SH-SY5Y (cell line): Measurements from ENCODE around the gene ZNF497.

Experiments
- GATA2 ChIP-seq: IDR thresholded peaks from 2 replicates; pipeline ENCODE4 v1.6.1; 2011; ENCODE audit warnings: mild to moderate bottlenecking, low read depth, low read length
- GATA3 ChIP-seq: IDR thresholded peaks from 2 replicates; pipeline ENCODE4 v1.6.1; 2011; ENCODE audit warnings: low read depth, mild to moderate bottlenecking, low read length, moderate library complexity

ZNF497 gene

DNA sequence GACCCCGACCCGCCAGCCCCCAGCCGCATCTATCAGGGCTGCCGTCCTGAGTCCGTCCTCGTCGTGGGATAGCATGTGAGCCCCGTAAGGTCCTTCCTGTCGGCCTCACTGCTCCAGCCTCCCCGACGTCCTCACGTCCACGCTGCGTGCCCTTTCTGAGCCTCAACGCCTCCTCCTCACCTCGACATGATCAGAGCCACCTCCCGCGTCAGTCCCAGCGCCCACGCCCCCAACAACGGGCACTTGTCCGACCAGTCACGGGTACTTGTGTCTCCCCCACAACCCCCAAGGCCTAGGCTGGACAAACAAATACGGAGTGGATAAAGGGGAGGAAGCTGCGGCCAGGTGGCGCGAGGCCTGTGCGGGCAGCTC is 665 bp downstream of the ZNF497 start:
- TF ChIP-seq GATA2 (no peak), GATA3 (no peak)

DNA sequence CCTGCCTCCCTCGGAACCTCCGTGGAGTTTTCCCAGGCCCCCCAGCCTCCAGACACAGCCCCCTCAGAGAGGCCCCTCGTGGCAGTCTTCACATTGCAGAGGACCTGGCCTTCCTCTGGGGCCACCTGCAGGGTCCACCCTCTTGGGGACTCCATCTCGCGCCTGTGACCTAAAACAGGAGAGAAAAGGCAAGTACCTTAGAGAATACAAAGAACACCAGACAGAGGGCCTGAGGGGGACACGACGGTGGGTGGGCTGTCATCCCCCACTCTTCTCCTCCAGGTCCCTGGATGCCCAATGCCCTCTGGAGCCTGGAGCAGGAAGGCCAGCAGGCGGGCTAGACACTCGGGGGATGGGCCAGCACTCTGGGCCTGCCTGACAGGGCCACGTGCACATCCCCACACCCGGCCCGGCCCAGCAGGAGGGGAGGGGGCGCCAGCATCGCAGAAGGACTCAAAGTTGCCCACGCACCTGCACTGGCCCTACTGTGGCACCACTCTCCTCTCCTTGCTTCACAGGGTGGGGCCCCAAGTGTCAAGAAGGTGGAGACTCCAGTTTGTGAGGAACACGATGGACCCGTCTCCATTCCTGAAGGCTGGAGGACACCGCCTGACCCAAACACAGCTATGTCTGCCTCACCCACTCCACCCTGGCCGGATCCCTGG is 4.9 kb downstream of the ZNF497 start:
- TF ChIP-seq GATA3 = no peak
- no peak for TF ChIP-seq GATA2

DNA sequence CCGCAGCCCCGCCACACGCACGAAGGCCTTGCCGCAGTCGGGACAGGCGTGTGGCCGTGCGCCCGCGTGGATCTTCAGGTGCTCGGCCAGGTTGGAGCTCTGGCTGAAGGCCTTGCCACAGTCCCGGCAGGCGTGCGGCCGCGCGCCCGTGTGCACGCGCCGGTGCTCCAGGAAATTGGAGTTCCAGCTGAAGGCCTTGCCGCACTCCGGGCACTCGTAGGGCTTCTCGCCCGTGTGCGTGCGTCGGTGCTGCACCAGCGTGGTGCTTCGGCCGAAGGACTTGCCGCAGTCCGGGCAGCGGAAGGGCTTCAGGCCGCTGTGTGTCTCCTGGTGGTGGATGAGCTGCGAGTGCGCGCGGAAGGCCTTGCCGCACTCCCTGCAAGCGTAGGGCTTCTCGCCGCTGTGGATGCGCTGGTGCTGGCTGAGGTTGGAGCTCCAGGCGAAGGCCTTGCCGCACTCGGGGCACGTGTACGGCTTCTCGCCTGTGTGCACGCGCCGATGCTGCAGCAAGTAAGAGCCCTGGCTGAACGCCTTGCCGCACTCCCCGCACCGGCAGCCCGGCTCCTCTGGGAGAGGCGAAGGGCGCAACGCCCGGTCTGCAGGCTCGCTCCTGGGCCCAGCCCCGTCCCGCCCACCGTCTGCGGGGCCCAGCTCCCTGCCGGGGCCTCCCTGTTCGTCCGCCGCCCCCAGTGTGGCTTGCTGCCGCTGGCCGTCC is 5.6 kb downstream of the ZNF497 start:
- TF ChIP-seq GATA3 (no peak), GATA2 (no peak)

DNA sequence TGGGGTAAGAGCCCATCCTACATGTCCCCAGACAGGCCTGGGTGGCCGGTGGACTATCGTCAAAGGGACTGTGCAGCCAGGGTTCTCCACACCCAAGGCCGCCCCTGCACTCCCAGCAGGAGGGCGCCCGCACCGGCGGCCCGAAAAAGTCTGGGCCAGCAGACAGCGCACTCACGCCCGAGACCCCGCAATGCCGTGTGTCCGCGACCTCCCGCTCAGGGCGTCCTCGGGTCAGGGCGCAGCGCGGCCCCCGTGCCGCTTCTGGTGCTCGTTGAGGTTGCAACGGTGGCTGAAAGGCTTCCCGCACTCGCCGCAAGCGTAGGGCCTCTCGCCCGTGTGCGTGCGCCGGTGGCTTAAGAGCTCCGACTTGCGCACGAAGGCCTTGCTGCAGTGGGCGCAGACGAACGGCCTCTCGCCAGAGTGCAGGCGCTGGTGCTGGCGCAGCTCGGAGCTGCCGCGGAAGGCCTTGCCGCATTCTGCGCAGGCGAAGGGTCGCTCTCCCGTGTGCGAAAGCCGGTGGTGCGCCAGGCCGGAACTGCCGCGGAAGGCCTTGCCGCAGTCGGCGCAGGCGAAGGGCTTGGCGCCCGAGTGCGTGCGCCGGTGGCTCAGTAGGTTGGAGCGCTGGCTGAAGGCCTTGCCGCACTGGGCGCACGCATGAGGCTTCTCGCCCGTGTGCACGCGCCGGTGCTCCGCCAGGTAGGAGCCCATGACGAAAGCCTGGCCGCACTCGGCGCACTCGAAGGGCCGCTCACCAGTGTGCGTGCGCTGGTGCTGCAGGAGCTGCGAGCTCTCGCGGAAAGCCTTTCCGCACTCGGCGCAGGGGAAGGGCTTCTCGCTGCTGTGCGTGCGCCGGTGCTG is 6.4 kb downstream of the ZNF497 start:
- TF ChIP-seq GATA3 (no peak), GATA2 (no peak)

DNA sequence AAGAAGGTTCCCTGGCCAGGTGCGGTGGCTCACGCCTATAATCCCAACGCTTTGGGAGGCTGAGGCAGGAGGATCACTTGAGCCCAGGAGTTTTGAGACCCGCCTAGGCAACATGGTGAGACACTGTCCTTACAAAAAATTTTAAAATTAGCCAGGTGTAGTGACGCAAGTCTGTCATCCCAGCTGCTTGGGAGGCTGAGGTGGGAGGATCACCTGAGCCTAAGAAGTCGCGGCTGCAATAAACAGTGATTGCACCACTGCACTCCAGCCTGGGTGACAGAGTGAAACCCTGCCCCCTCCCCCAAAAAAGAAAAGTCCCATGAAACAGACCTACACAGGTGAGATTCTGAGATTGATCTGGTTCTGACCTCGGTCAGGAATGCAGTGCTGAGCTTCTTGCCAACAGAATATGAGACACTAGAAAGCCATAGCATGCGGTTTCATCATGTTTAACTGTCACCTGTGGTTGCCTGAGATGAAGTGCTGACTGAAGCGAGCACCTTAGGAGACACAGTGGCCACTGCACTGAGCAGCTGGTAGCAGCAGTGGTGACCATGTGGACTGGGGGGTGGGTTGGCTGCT is 7.2 kb downstream of the ZNF497 start:
- no peak for TF ChIP-seq GATA2
- no peak for TF ChIP-seq GATA3

DNA sequence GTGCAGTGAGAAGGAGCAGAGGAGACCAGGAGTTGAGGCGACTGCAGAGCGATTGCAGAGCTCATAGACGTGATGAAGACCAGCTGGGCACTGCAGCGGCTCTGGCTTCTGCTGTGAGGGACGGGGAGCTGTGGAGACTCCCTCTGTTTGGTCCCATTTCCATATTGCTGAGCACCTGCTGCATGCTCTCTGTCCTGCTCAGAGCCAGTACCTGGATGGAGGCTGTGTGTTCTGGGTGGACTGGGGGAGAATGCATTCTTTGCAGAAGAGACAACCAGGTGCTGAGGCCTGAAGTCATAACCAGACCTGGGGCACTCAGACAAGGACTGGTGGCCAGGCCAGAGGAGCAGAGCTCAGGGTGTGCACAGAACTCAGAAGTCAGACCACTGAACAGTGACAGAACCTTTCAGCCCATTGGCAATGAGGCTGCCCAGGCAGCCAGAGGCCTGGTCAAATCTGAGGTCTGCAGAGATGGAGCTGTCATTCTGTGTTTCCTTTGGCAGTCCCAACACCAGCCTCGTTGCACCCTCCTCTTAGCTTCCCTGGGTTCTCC is 8.0 kb downstream of the ZNF497 start:
- TF ChIP-seq GATA3 (no peak), GATA2 (no peak)

DNA sequence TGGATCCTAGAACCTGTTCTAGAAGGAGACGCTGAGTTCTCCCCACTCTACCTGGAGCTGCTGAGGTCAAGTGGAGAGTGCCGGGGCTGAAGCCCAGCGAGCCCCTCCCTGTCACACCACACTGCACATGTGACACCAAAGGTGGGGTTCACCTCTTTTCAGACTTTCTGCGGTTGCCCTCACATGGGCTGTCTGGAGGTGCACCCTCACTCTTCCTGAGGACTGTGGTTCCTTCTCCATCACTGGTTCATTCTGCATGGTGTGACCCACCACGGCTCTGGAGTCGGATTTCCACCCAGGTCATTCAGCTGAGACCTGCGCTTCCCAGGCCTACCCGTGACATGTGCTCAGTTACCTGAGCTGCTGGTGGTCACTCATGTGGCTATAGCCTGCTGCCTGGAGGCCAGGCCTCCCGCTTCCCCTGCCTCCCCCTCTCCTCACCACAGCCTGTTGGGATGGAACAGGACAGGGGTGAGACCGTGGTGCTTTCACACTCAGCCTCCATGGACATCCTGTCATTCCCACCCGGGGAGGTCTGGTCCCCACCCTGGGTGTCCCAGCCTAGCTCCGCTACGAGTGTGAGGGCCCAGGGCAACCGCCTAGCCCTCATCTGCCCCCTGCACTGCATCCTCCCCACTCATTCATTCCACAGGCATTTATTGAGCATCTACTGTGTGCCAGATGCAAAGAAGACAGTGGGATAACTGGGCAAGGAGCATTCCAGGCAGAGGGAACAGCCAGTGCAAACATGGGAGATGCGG is 8.7 kb downstream of the ZNF497 start:
- no peak for TF ChIP-seq GATA3
- TF ChIP-seq GATA2 = no peak

DNA sequence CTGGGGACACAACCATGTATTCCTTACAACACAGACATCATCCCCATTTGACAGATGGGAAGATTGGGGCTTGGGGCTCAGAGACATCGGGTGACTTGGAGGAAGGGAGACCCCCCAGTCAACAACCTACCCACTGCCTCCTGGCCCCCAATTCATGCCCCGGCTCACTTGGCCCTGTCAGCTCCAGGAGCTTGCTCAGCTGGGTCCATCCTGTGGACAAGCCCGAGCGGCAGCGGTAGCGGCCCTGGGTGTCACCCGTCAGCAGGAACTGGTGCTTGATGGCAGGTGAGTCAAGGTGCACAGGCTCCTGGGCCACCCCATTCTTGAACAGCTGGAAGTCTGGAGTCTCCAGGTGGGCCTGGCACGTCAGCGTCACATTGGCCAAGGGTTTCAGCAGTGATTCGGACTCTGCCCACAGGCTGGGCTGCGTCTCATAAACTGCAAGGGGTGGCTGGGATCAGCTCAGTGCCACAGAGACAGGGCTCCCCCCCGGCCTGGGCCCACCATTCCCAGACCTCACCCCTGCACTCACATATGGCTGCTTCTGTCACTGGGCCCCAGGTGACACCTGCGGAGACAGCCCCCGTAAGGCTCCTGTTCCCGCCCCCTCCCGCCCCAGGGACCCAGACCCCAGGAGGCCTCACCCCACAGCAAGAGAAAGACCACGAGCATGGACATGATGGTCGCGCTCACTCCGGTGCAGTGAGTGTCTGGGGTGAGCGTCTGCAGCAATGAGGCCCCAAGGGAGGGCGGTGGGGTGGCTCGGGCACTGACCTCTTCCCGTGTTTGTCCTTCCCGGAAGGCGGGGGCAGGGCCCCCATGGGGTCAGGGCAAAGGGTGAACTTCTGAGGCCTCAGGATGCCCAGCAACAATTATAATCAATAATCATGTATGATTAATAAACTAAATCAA is 9.5 kb downstream of the ZNF497 start, which contains the start of gene A1BG:
Gene A1BG, minus strand, starts transcription at position 733 of the 912 bp plus-strand sequence. Its CDS starts 55 bp downstream, at position 678.
- TF ChIP-seq GATA3 (no peak), GATA2 (no peak)

DNA sequence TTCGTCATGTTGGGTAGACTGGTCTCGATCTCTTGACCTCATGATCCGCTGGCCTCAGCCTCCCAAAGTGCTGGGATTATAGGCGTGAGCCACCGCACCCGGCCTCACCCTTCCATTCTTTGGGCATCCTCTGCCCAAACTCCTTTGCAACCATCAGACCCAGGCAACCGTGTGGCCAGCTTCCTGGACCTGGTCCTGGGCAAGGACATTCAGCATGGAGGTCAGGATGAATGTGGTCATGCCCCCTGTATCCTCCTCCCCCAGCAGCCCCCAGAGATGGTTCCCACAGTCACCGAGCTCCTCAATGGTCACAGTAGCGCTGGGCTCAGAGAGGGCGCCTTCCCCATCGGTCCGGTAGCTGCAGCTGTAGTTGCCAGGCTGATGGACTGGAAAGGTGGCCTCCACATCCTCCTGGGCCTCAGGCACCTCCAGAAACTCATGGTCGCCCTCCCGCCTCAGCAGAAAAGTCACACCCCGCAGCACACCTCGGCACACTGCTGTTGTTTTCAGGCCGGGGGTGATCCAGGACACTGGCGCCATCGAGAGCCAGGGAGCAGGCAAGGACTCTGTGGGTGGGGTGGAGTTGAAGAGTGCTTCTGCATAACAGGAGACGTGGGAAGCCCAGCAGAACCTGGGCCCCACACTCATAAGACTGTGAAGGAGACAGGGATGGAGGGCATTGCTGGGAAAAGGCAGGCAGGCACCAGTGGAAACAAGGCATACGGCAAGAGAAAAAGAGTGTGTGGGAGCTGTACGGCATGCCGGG is 10.4 kb downstream of the ZNF497 start:
- no peak for TF ChIP-seq GATA2
- no peak for TF ChIP-seq GATA3

DNA sequence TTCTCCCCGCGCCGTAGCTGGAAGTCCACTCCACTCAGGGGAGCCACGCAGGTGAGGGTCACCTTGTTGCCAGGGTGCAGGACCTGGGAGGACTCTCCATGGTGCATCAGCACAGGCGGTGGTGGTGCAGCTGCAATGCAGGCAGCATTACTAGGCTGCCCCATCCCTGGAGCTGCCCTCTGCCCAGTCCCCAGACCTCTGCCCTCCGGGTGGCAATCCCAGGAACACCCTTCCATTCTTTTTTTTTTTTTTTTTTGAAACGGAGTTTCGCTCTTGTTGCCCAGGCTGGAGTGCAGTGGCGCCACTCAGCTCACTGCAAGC is 11.0 kb downstream of the ZNF497 start:
- no peak for TF ChIP-seq GATA2
- TF ChIP-seq GATA3 = no peak

DNA sequence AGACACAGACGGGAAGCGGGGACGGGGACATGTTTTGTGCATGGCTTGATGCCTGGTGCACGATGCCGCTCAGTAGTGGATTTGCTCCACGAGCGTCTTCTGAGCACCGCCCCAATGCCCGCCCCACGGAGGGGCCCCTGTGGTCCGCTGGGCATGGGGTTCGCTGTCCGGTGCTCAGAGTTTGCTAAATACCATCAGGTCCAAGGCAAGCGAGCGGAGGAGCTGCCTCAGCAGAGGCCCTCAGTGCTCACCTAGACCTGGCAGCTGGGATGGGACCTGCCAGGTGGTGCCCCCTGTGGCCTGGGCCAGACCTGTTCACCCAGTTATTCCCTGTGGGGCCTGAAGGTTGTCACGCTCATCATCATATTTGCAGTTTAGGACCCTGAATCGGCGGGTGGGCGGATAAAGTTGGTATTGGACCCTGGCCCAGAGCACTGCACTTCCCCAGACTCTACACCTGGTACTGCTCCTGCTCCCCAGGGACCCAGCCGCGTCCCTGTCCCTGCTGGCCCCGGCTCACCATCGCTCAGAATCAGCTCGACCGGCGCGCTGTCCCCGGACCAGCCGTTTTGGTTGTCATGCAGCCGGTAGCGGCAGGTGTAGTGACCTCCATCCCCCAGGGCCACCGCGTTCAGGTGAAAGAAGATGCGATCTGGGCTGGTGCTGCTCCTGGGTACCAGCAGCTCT is 11.5 kb downstream of the ZNF497 start:
- no peak for TF ChIP-seq GATA2
- no peak for TF ChIP-seq GATA3

DNA sequence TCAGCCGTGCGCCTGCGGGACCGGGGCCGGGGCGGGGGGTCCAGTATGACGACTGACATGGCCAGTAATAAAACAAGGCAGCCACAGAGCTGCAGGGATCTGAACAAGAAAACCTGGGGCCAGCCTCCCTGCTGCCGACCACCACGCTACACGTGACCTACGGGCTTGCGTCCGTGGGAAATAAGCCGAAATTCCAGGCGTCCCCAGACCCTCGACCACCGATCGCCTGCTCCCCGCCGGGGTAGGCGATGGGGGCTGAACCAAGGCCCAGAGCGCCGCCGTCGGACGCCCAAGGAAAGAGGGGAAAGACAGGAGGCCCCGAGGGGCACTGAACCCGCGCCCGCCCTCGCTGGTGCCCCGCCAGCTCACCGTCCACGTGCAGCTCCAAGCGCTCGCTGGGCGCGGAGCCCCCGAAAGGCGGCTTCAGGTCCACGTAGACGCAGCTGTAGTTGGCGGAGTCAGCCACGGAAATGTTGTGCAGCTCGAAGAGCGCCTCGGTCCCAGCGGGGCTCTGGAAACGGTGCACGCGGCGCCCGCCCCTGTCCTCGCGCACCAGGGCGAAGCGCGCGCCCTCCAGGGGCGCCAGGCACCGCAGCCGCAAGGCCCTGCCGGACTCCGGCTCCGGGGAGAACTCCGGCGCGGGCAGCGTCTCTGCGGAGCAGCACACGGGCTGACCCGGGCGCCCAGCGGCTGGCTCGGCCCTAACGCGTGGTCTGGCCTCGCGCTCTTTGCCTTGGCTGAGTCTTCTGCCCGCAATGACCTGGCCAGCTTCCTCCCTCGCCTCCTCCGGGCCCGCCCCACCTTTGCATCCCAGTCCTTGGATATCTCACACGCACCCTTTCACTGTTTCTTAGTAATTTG is 12.3 kb downstream of the ZNF497 start:
- TF ChIP-seq GATA2 (no peak), GATA3 (no peak)
